ENCODE data around the gene ACTN4. TPM values are rescaled to one million over a fixed set of nuclear protein-coding genes. Genes with fewer than 3 reads are reported as not detected.

The ACTN4 gene
- polyA plus RNA-seq, 2 of the 4 experiments (the other 2 are of a cell fraction): 605 to 967 TPM

DNA sequence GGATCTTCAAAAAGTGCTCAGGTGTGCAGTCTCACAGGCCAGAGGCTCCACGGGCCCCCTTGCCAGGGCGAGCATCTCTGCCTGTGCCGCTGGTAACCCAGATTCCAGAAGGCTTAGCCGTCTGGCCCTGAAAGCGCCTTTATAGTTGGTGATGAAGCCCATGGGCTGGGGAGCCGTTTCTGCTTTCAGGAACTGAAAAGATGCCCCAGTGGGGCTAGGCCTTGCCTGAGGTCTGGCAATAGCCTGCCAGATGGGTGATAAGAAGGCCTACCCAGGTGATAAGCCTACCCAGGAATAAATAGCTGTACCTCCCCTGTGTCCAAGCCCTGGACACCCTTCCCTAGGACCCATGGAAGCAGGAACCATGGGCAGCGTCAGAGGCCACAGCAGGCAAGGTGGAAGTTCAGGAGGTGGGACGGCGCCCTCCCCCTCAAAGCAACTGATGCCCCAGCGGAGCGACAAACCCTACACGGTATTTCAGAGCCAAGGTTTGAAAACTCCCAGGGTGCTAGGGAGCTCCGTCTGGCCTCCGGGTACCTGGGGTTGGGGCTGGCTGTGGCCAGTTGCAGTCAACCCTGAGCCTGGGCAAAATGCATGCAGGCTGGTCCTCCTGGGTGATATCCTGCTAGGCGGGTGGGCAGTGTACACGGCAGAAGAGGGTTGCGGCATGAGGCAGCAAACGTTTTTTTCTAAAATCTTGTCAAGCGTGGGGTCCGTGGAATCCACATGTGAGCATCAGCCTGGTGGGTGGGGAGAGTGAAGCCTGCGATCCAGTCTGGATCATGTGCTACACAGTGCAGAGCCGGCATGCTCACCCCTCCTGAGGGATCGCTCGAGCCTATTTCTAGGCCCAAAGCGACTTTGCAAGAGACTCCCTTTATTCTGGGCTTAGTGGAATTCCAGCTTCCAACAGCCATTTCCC, 45.3 kb downstream of the ACTN4 start:
- TF ChIP-seq, protein P1, sequence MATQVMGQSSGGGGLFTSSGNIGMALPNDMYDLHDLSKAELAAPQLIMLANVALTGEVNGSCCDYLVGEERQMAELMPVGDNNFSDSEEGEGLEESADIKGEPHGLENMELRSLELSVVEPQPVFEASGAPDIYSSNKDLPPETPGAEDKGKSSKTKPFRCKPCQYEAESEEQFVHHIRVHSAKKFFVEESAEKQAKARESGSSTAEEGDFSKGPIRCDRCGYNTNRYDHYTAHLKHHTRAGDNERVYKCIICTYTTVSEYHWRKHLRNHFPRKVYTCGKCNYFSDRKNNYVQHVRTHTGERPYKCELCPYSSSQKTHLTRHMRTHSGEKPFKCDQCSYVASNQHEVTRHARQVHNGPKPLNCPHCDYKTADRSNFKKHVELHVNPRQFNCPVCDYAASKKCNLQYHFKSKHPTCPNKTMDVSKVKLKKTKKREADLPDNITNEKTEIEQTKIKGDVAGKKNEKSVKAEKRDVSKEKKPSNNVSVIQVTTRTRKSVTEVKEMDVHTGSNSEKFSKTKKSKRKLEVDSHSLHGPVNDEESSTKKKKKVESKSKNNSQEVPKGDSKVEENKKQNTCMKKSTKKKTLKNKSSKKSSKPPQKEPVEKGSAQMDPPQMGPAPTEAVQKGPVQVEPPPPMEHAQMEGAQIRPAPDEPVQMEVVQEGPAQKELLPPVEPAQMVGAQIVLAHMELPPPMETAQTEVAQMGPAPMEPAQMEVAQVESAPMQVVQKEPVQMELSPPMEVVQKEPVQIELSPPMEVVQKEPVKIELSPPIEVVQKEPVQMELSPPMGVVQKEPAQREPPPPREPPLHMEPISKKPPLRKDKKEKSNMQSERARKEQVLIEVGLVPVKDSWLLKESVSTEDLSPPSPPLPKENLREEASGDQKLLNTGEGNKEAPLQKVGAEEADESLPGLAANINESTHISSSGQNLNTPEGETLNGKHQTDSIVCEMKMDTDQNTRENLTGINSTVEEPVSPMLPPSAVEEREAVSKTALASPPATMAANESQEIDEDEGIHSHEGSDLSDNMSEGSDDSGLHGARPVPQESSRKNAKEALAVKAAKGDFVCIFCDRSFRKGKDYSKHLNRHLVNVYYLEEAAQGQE (IDR thresholded peaks at IDR 0.05): no peak
- TF ChIP-seq NFE2L2 (conservative IDR thresholded peaks at IDR 0.05; ENCODE audit: low read length): no peak
- TF ChIP-seq MYC (IDR thresholded peaks at IDR 0.05; ENCODE audit: borderline replicate concordance, low read length): no peak
- no peak for TF ChIP-seq ZFP36 (IDR thresholded peaks at IDR 0.05; ENCODE audit: borderline replicate concordance, partially characterized antibody)
- TF ChIP-seq, protein P2, sequence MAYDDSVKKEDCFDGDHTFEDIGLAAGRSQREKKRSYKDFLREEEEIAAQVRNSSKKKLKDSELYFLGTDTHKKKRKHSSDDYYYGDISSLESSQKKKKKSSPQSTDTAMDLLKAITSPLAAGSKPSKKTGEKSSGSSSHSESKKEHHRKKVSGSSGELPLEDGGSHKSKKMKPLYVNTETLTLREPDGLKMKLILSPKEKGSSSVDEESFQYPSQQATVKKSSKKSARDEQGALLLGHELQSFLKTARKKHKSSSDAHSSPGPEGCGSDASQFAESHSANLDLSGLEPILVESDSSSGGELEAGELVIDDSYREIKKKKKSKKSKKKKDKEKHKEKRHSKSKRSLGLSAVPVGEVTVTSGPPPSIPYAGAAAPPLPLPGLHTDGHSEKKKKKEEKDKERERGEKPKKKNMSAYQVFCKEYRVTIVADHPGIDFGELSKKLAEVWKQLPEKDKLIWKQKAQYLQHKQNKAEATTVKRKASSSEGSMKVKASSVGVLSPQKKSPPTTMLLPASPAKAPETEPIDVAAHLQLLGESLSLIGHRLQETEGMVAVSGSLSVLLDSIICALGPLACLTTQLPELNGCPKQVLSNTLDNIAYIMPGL (CRISPR knock-in tag; IDR thresholded peaks at IDR 0.05; ENCODE audit: borderline replicate concordance): no peak
- TF ChIP-seq EHF (CRISPR knock-in tag; IDR thresholded peaks at IDR 0.05): peak; percentile 66; the same call in 1 of the 2 replicates
- TF ChIP-seq, protein P3, sequence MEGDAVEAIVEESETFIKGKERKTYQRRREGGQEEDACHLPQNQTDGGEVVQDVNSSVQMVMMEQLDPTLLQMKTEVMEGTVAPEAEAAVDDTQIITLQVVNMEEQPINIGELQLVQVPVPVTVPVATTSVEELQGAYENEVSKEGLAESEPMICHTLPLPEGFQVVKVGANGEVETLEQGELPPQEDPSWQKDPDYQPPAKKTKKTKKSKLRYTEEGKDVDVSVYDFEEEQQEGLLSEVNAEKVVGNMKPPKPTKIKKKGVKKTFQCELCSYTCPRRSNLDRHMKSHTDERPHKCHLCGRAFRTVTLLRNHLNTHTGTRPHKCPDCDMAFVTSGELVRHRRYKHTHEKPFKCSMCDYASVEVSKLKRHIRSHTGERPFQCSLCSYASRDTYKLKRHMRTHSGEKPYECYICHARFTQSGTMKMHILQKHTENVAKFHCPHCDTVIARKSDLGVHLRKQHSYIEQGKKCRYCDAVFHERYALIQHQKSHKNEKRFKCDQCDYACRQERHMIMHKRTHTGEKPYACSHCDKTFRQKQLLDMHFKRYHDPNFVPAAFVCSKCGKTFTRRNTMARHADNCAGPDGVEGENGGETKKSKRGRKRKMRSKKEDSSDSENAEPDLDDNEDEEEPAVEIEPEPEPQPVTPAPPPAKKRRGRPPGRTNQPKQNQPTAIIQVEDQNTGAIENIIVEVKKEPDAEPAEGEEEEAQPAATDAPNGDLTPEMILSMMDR (IDR thresholded peaks at IDR 0.05): no peak
- peak; percentile 52; the same call in 1 of the 2 replicates for TF ChIP-seq HOXB5 (CRISPR knock-in tag; IDR thresholded peaks at IDR 0.05)
- TF ChIP-seq ZNF302 (CRISPR knock-in tag; IDR thresholded peaks at IDR 0.05): peak; percentile 84
- TF ChIP-seq HOXB13 (CRISPR knock-in tag; IDR thresholded peaks at IDR 0.05; ENCODE audit: low read depth): peak; percentile 27; the same call in 1 of the 2 replicates
- TF ChIP-seq RARB (CRISPR knock-in tag; IDR thresholded peaks at IDR 0.05): no peak
- no peak for TF ChIP-seq HEYL (CRISPR knock-in tag; IDR thresholded peaks at IDR 0.05)
- TF ChIP-seq, protein P4, sequence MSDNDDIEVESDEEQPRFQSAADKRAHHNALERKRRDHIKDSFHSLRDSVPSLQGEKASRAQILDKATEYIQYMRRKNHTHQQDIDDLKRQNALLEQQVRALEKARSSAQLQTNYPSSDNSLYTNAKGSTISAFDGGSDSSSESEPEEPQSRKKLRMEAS (IDR thresholded peaks at IDR 0.05): peak; percentile 71
- TF ChIP-seq FOXS1 (CRISPR knock-in tag; IDR thresholded peaks at IDR 0.05): 0 out of 2 replicates have a peak, but pooled peaks have one; percentile 14
- peak; percentile 47; the same call in 1 of the 2 replicates for TF ChIP-seq HOXA7 (CRISPR knock-in tag; IDR thresholded peaks at IDR 0.05)
- TF ChIP-seq POLR2AphosphoS2 (conservative IDR thresholded peaks at IDR 0.05; ENCODE audit: low read length): peak; percentile 26
- TF ChIP-seq FOSB (CRISPR knock-in tag; IDR thresholded peaks at IDR 0.05): peak; percentile 61; the same call in 1 of the 2 replicates
- Histone ChIP-seq H3K4me1 (peaks cover 100% of the 10 kb centered on the region), H3K4me3 (0 out of 3 replicates have a peak overlapping the region, but pooled peaks have one; percentile 1), H3K27ac (peak overlapping the region; percentile 93 to 94), H3K4me2 (peak overlapping the region; percentile 62), H3K9me3 (no peaks in the 10 kb centered on the region)
- no peak for FAIRE-seq
- ATAC-seq: peak; percentile 27 to 37
- CTCF ChIA-PET: interaction anchor here (0.9 to 33.1 kb wide), 8 partner anchors 7 to 128 kb away, joined by 3 to 764 read pairs (median 12); no protein-coding TSS in a partner anchor
- POLR2A ChIA-PET: interaction anchor here (1.0 to 1.7 kb wide), 11 partner anchors 8 to 237 kb away, joined by 3 to 7 read pairs (median 5); partner anchors contain the start of genes ACTN4 and EIF3K
- WGBS (ENCODE audit: missing lambda C conversion rate): 70% methylated on average over 25 of the region's 25 CpGs
- no peak for DNase-seq (ENCODE audit: low read depth in 1 of 2, low spot score in 1 of 2)
